HepG2 (cell line): Measurements from ENCODE around the gene GPATCH2. TPM values are rescaled to one million over a fixed set of nuclear protein-coding genes. Genes with fewer than 3 reads are reported as not detected.

Experiments used
- ATAC-seq: fragments of 200-7000 bp; cut with Tn5 transposase; 3 replicates; pipeline ENCODE4 v1.9.1; 2020; ENCODE audit warnings: mild to moderate bottlenecking, moderate library complexity
- BruUV-seq: library from RNA; stranded (reverse); fragments of 400-500 nt; replicated peaks from 2 replicates; lab custom pipeline; 2021; lab: Mats Ljungman, UMichigan
- CTCF ChIA-PET: fragments of 300-600 bp; formaldehyde crosslinking; extraction: SDS; loops from one replicate; lab custom pipeline; 2021; ENCODE audit warnings: low total read pairs, inconsistent platforms, low intra/inter-chr PET ratio; lab: Yijun Ruan, JAX
- POLR2A ChIA-PET: fragments of 350-600 bp; sonication (Branson Sonifier 250); formaldehyde crosslinking; loops from one replicate; lab custom pipeline; 2020; ENCODE audit warnings: antibody characterized with exemption, inconsistent platforms; lab: Yijun Ruan, JAX
- DNase-seq: peaks from one replicate; pipeline ENCODE4 v3.0.0-alpha.2; 2015; ENCODE audit warnings: low spot score
- FAIRE-seq: peaks from 3 replicates; lab custom pipeline; 2011; peaks lifted over from hg19 to GRCh38; lab: Jason Lieb, UNC
- H2AFZ ChIP-seq: one replicate; pipeline ENCODE4 v1.6.1; 2011; ENCODE audit warnings: low read length, inconsistent platforms
- H3K27ac ChIP-seq: fragments of 300-600 bp; 3 replicates; pipeline ENCODE4 v1.8.0; 2011; ENCODE audit warnings: mixed run types, mild to moderate bottlenecking, mixed read lengths, low read length, inconsistent platforms; ENCODE audit not compliant: insufficient read depth; ENCODE audit errors: extremely low read length
- H3K27me3 ChIP-seq, 2 experiments: fragments of 200-600 bp in 1 of 2; 2 replicates in 1 of 2; 3 replicates in 1 of 2; pipeline versions ENCODE4 v1.6.0 to v1.8.0; 2011; ENCODE audit warnings: low read length in 2 of 2, mild to moderate bottlenecking in 2 of 2, moderate library complexity in 2 of 2, inconsistent platforms in 1 of 2; ENCODE audit not compliant: insufficient read depth in 2 of 2, control insufficient read depth in 1 of 2
- H3K36me3 ChIP-seq, 2 experiments: fragments of 200-600 bp in 1 of 2; replicated peaks in 1 of 2; 2 replicates in 1 of 2; 3 replicates in 1 of 2; pipeline versions ENCODE4 v1.5.1 to v1.8.0; 2011; ENCODE audit warnings: low read length in 2 of 2, inconsistent platforms in 1 of 2; ENCODE audit not compliant: insufficient read depth in 2 of 2, control insufficient read depth in 1 of 2
- H3K4me1 ChIP-seq: 2 replicates; pipeline ENCODE4 v1.5.1; 2012; ENCODE audit warnings: low read length, inconsistent platforms; ENCODE audit not compliant: insufficient read depth
- H3K4me2 ChIP-seq: 2 replicates; pipeline ENCODE4 v1.6.0; 2011; ENCODE audit warnings: low read depth, low read length, inconsistent platforms
- H3K4me3 ChIP-seq, 3 experiments: fragments of 200-600 bp in 1 of 3; sonication (generic), shearing (Covaris generic) in 1 of 3; replicated peaks in 1 of 3; 2 replicates each; pipeline ENCODE4 v1.5.1; 2011 to 2016; ENCODE audit warnings: low read length in 3 of 3, inconsistent platforms in 2 of 3, low read depth in 2 of 3, mild to moderate bottlenecking in 2 of 3, control low read depth in 1 of 3, mixed read lengths in 1 of 3; ENCODE audit not compliant: insufficient read depth in 1 of 3
- H3K79me2 ChIP-seq: one replicate; pipeline ENCODE4 v1.6.1; 2011; ENCODE audit warnings: low read length, inconsistent platforms; ENCODE audit not compliant: insufficient read depth
- H3K9ac ChIP-seq: 2 replicates; pipeline ENCODE4 v1.6.0; 2011; ENCODE audit warnings: mild to moderate bottlenecking, low read depth, low read length, inconsistent platforms; ENCODE audit not compliant: insufficient read depth
- H3K9me3 ChIP-seq: 2 replicates; pipeline ENCODE4 v1.5.1; 2012; ENCODE audit warnings: mild to moderate bottlenecking, low read length
- H4K20me1 ChIP-seq: 2 replicates; pipeline ENCODE4 v1.6.0; 2011; ENCODE audit warnings: inconsistent platforms, mild to moderate bottlenecking, low read length, moderate library complexity; ENCODE audit not compliant: insufficient read depth
- BHLHE40 ChIP-seq: IDR thresholded peaks from 2 replicates; pipeline ENCODE4 v1.6.1; 2011; ENCODE audit warnings: low read length, improper control_type of control experiment
- HOXA7 ChIP-seq: sonication (generic); formaldehyde crosslinking; IDR thresholded peaks from 2 replicates; pipeline ENCODE4 v1.8.1; 2022; ENCODE audit warnings: mild to moderate bottlenecking, missing genetic modification reagents, moderate library complexity
- ZBTB7B ChIP-seq: sonication (generic); formaldehyde crosslinking; IDR thresholded peaks from 2 replicates; pipeline ENCODE4 v1.4.0; 2020; ENCODE audit warnings: missing genetic modification reagents
- ZNF264 ChIP-seq: sonication (generic); formaldehyde crosslinking; IDR thresholded peaks from 2 replicates; pipeline ENCODE4 v1.4.0; 2020; ENCODE audit warnings: missing genetic modification reagents
- ZNF724P ChIP-seq: sonication (generic); formaldehyde crosslinking; IDR thresholded peaks from 2 replicates; pipeline ENCODE4 v1.8.0; 2022; ENCODE audit warnings: missing genetic modification reagents, borderline replicate concordance
- WGBS: methylation state at CpG from one replicate; pipeline ENCODE4 v1.1.6; 2017; ENCODE audit warnings: low lambda C conversion rate; 5-methylcytosine and 5-hydroxymethylcytosine counted together
- in situ Hi-C: cut with HindIII; loops from 2 replicates; pipeline ENCODE4 v1.10.0; 2017; ENCODE audit warnings: low pct_unique_long_range_greater_than_20kb; ENCODE audit not compliant: extremely low pct_ligation_motif_present
- intact Hi-C: fragments of 100-400 bp; cut with micrococcal nuclease; formaldehyde crosslinking; loops from one replicate; pipeline ENCODE4 v1.10.0; 2022; ENCODE audit not compliant: unreplicated experiment
- polyA plus RNA-seq, 8 experiments: library from polyadenylated mRNA; depleted of rRNA in 3 of 8; stranded (reverse) in 7 of 8; unstranded in 1 of 8; fragments of >200 nt; fragmentation: Illumina TruSeq in 4 of 8; extraction: Trizol in 4 of 8; gene quantifications; 2 replicates each; pipeline versions ENCODE4 v1.2.1 to v1.2.3, GENCODE V29; 2011 to 2016; ENCODE audit warnings: low read depth in 4 of 8, missing spikeins in 1 of 8, mixed read lengths in 1 of 8; ENCODE audit not compliant: insufficient read depth in 1 of 8
- total RNA-seq, 5 experiments: library from RNA; depleted of rRNA; stranded (reverse); fragments of >200 nt; fragmentation: Illumina TruSeq; extraction: Trizol; gene quantifications; 2 replicates each; pipeline ENCODE4 v1.2.3, GENCODE V29; 2016; ENCODE audit warnings: low read depth in 1 of 5
- TF ChIP-seq, protein P1 (sequence below): sonication (generic); formaldehyde crosslinking; IDR thresholded peaks from 2 replicates; pipeline ENCODE4 v1.4.0; 2020; ENCODE audit warnings: mild to moderate bottlenecking, missing genetic modification reagents
- TF ChIP-seq, protein P2 (sequence below): sonication (generic); formaldehyde crosslinking; IDR thresholded peaks from 2 replicates; pipeline ENCODE4 v1.5.0; 2020; ENCODE audit warnings: missing genetic modification reagents
- TF ChIP-seq, protein P3 (sequence below): IDR thresholded peaks from 2 replicates; pipeline ENCODE4 v1.6.1; 2016

Gene GPATCH2
- total and polyA plus RNA-seq, 2 of the 13 experiments (the other 11 are each of a cell fraction or from before 2014, with no cell fraction given), result 3.5 to 15.7 TPM

DNA sequence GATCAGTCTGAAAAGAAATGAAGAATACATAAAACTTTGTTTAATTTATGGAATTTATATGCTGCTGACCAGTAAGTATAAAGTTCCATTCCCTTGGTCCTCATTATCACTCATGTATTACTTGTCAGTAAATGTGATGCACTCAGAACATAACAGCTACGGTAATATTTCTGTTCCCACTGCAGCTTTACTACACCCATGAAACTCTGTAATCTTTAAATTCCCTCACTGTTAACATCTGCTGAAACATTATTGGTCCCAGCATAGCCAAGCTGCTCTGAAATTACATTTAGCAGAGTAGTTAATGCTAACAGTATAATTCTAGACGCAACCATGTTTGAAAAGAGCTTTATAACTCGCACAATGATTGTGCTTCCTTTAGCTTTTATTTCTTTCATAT is 238.4 kb downstream of the GPATCH2 start (continued):
- TF ChIP-seq, protein P1, sequence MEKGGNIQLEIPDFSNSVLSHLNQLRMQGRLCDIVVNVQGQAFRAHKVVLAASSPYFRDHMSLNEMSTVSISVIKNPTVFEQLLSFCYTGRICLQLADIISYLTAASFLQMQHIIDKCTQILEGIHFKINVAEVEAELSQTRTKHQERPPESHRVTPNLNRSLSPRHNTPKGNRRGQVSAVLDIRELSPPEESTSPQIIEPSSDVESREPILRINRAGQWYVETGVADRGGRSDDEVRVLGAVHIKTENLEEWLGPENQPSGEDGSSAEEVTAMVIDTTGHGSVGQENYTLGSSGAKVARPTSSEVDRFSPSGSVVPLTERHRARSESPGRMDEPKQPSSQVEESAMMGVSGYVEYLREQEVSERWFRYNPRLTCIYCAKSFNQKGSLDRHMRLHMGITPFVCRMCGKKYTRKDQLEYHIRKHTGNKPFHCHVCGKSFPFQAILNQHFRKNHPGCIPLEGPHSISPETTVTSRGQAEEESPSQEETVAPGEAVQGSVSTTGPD, result no peak

DNA sequence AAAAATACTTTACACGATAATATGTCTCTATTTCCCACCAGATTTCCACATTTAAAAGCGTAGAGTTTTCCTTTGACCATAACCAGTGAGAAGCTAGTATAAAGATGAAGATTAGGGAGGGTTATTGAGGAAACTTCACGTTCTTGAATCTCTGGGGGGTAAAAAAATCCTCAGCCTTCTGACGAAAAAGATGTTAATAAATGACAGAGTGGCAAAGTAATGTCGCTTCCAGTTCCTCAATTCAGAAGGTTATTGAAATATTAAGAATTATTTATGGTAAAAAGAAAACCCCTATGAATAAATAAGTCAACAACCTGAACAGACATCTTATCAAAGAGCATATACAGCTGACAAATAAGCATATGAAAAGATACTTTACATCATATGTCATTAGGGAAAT is 241.0 kb downstream of the GPATCH2 start:
- no peak for ATAC-seq
- no peak overlapping the region for H2AFZ ChIP-seq
- H3K9ac ChIP-seq, result no peak overlapping the region
- H3K27me3 ChIP-seq, result no peaks in the 10 kb centered on the region
- DNase-seq, result no peak
- intact Hi-C loops, result no loop called here
- no peak overlapping the region for H3K4me2 ChIP-seq
- no peak for FAIRE-seq
- no peaks in the 10 kb centered on the region for H3K9me3 ChIP-seq
- CTCF ChIA-PET, result no interaction called here
- no peaks in the 10 kb centered on the region for H4K20me1 ChIP-seq
- H3K27ac ChIP-seq, result no peak overlapping the region
- POLR2A ChIA-PET, result no interaction called here
- no peak overlapping the region for H3K4me3 ChIP-seq
- no peaks in the 10 kb centered on the region for H3K4me1 ChIP-seq
- no peaks in the 10 kb centered on the region for H3K36me3 ChIP-seq
- TF ChIP-seq, protein P2, sequence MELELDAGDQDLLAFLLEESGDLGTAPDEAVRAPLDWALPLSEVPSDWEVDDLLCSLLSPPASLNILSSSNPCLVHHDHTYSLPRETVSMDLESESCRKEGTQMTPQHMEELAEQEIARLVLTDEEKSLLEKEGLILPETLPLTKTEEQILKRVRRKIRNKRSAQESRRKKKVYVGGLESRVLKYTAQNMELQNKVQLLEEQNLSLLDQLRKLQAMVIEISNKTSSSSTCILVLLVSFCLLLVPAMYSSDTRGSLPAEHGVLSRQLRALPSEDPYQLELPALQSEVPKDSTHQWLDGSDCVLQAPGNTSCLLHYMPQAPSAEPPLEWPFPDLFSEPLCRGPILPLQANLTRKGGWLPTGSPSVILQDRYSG, result no peak
- TF ChIP-seq, protein P3, sequence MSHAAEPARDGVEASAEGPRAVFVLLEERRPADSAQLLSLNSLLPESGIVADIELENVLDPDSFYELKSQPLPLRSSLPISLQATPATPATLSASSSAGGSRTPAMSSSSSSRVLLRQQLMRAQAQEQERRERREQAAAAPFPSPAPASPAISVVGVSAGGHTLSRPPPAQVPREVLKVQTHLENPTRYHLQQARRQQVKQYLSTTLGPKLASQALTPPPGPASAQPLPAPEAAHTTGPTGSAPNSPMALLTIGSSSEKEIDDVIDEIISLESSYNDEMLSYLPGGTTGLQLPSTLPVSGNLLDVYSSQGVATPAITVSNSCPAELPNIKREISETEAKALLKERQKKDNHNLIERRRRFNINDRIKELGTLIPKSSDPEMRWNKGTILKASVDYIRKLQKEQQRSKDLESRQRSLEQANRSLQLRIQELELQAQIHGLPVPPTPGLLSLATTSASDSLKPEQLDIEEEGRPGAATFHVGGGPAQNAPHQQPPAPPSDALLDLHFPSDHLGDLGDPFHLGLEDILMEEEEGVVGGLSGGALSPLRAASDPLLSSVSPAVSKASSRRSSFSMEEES (CRISPR knock-in tag), result no peak
- TF ChIP-seq ZNF724P (CRISPR knock-in tag), result no peak
- TF ChIP-seq ZBTB7B (CRISPR knock-in tag), result no peak
- TF ChIP-seq ZNF264 (CRISPR knock-in tag), result no peak
- no peak for TF ChIP-seq HOXA7 (CRISPR knock-in tag)
- no peak for TF ChIP-seq BHLHE40
- in situ Hi-C loops, result no loop called here
- no peaks in the 10 kb centered on the region for H3K79me2 ChIP-seq
- no TSS peak for BruUV-seq
- WGBS, result 17% methylated on average over 5 of the region's 5 CpGs
